Measurements from ENCODE around the gene APBA2. TPM values are rescaled to one million over a fixed set of nuclear protein-coding genes. Genes with fewer than 3 reads are reported as not detected.

Gene APBA2
- total and polyA plus RNA-seq, 2 of the 4 experiments (the other 2 are of a cell fraction) = 21.7 to 33.0 TPM

GRCh38 chr15:29099131-29099880, 213.5 kb downstream of the APBA2 start:
- no peak overlapping the region for H3K4me3 ChIP-seq (ENCODE audit: insufficient read depth, low read depth, low read length)
- H2BK15ac ChIP-seq (ENCODE audit: low read depth, low read length) = no peak overlapping the region
- no peak overlapping the region for H2BK120ac ChIP-seq (ENCODE audit: low read depth, low read length)
- H4K91ac ChIP-seq (ENCODE audit: insufficient read depth, low read depth, low read length) = no peak overlapping the region
- no peaks in the 10 kb centered on the region for H3K9me1 ChIP-seq (ENCODE audit: insufficient read depth, low read length)
- intact Hi-C loops (cut with micrococcal nuclease) (no loop called here), in situ Hi-C loops (cut with MboI; ENCODE audit: low sequenced_read_pairs) (no loop called here), dilution Hi-C loops (cut with HindIII; ENCODE audit: low sequenced_read_pairs, unreplicated experiment) (no loop called here)
- no peak overlapping the region for H2BK5ac ChIP-seq (ENCODE audit: low read depth, low read length, poor library complexity, severe bottlenecking)
- ATAC-seq (ENCODE audit: low read depth) = no peak
- no peak overlapping the region for H3K14ac ChIP-seq (replicated peaks; ENCODE audit: low read depth, low read length)
- no peak overlapping the region for H3K27ac ChIP-seq (ENCODE audit: insufficient read depth, low read length)
- TF ChIP-seq FOS (IDR thresholded peaks at IDR 0.05; ENCODE audit: low read depth, low read length) (no peak), MAZ (IDR thresholded peaks at IDR 0.05; ENCODE audit: borderline replicate concordance, low read depth, low read length) (no peak), MAFK (IDR thresholded peaks at IDR 0.05; ENCODE audit: low read depth, low read length) (no peak), RCOR1 (IDR thresholded peaks at IDR 0.05; ENCODE audit: insufficient replicate concordance, low read length) (no peak), SMC3 (IDR thresholded peaks at IDR 0.05; ENCODE audit: low read depth, low read length) (no peak), NFE2L2 (IDR thresholded peaks at IDR 0.05; ENCODE audit: low read depth, low read length) (no peak), ELK1 (IDR thresholded peaks at IDR 0.05; ENCODE audit: borderline replicate concordance, low read depth, low read length) (no peak), RFX5 (IDR thresholded peaks at IDR 0.05; ENCODE audit: low read depth, low read length) (no peak), RAD21 (IDR thresholded peaks at IDR 0.05; ENCODE audit: low read length) (no peak), CEBPB (IDR thresholded peaks at IDR 0.05; ENCODE audit: low read depth, low read length) (no peak), POLR2A (IDR thresholded peaks at IDR 0.05; ENCODE audit: low read depth, low read length) (no peak)
- H3K27me3 ChIP-seq (ENCODE audit: control insufficient read depth, insufficient read depth, low read length) = no peaks in the 10 kb centered on the region
- H4K5ac ChIP-seq (ENCODE audit: low read depth, low read length) = no peak overlapping the region
- no peaks in the 10 kb centered on the region for H4K20me1 ChIP-seq (ENCODE audit: insufficient read depth, low read length)
- no peak for DNase-seq
- ChIA-PET POLR2A (ENCODE audit: unreplicated experiment) (no interaction called here), CTCF (no interaction called here)
- no peak overlapping the region for H2BK20ac ChIP-seq (ENCODE audit: low read depth, low read length)
- H3K4me2 ChIP-seq (ENCODE audit: low read depth, low read length) = no peak overlapping the region
- H3K4ac ChIP-seq (ENCODE audit: low read depth, low read length) = no peak overlapping the region
- no peak overlapping the region for H3K23ac ChIP-seq (ENCODE audit: low read depth, low read length)
- no peak overlapping the region for H3K56ac ChIP-seq (ENCODE audit: extremely low read depth, insufficient read depth, low read length)
- H2AK5ac ChIP-seq (ENCODE audit: low read depth, low read length) = no peak overlapping the region
- H2AFZ ChIP-seq (replicated peaks; ENCODE audit: low read length, poor library complexity) = no peak overlapping the region
- no peak overlapping the region for H3K18ac ChIP-seq (ENCODE audit: low read depth, low read length)
- H3K36me3 ChIP-seq (ENCODE audit: control insufficient read depth, insufficient read depth, low read length) = peaks cover 3% of the 10 kb centered on the region
- WGBS, 2 experiments (ENCODE audit: extremely low coverage in 2 of 2, insufficient read length in 1 of 2) = 80% methylated on average over 1 of the region's 10 CpGs; no CpG with 5 or more reads in 1 of the 2 experiments
- no peak overlapping the region for H4K8ac ChIP-seq (ENCODE audit: low read depth in 2 of 2, low read length in 2 of 2)
- no peaks in the 10 kb centered on the region for H3K4me1 ChIP-seq (ENCODE audit: control insufficient read depth, insufficient read depth, low read length)
- no peak overlapping the region for H2AK9ac ChIP-seq (replicated peaks; ENCODE audit: low read depth, low read length, poor library complexity)
- no peaks in the 10 kb centered on the region for H3K9me3 ChIP-seq (ENCODE audit: control insufficient read depth, insufficient read depth, low read length)
- H3K79me1 ChIP-seq (ENCODE audit: low read depth in 1 of 2, low read length in 2 of 2) = no peaks in the 10 kb centered on the region
- no TSS peak for BruUV-seq (replicated peaks)
- no peak overlapping the region for H3K9ac ChIP-seq (ENCODE audit: low read depth, low read length)
